Upper lobe of left lung (tissue), 6 donors: ENCODE measurements around the gene AHNAK. TPM values are rescaled to one million over a fixed set of nuclear protein-coding genes. Genes with fewer than 3 reads are reported as not detected.
A peak's percentile ranks its signal among the peaks of the same experiment; 100 is the strongest.

ENCODE experiments used
- ATAC-seq, 2 donors: fragments of 200-7000 bp; cut with Tn5 transposase; one replicate each; pipeline ENCODE4 v1.9.1; 2022; ENCODE audit warnings: mild to moderate bottlenecking in 2 of 2, moderate library complexity in 2 of 2; ENCODE audit not compliant: low FRiP score in 2 of 2
- DNase-seq, 2 donors: peaks; one replicate each; pipeline ENCODE4 v3.0.0-alpha.2; 2019 to 2020
- H3K27ac ChIP-seq, 4 donors: fragments of 200-600 bp; sonication (generic); one replicate each; pipeline ENCODE4 v1.5.1; 2016 to 2019
- H3K27me3 ChIP-seq, 4 donors: fragments of 200-600 bp; sonication (generic); one replicate each; pipeline ENCODE4 v1.5.1; 2017 to 2019
- H3K36me3 ChIP-seq, 4 donors: fragments of 200-600 bp; sonication (generic); one replicate each; pipeline ENCODE4 v1.5.1; 2016 to 2019
- H3K4me1 ChIP-seq, 4 donors: fragments of 200-600 bp; sonication (generic); one replicate each; pipeline ENCODE4 v1.5.1; 2018 to 2019
- H3K4me3 ChIP-seq, 4 donors: fragments of 200-600 bp; sonication (generic); one replicate each; pipeline ENCODE4 v1.5.1; 2017 to 2019; ENCODE audit warnings: mild to moderate bottlenecking in 2 of 4, moderate library complexity in 1 of 4
- H3K9me3 ChIP-seq, 4 donors: fragments of 200-600 bp; sonication (generic); one replicate each; pipeline ENCODE4 v1.5.1; 2018 to 2019
- EP300 ChIP-seq, 4 donors: sonication (generic); formaldehyde crosslinking; IDR thresholded peaks; one replicate each; pipeline ENCODE4 v1.5.1; 2017; ENCODE audit warnings: antibody characterized with exemption in 4 of 4, control low read depth in 2 of 4
- POLR2A ChIP-seq, 4 donors: fragments of 450-650 bp; IDR thresholded peaks; one replicate each; pipeline ENCODE4 v1.5.1; 2016 to 2017; ENCODE audit warnings: antibody characterized with exemption in 4 of 4, mild to moderate bottlenecking in 2 of 4
- POLR2AphosphoS5 ChIP-seq, 2 donors: sonication (generic); formaldehyde crosslinking; IDR thresholded peaks; one replicate each; pipeline ENCODE4 v1.5.1; 2017; ENCODE audit warnings: antibody characterized with exemption in 2 of 2
- WGBS, 2 donors: methylation state at CpG; one replicate each; pipeline ENCODE4 v1.1.5; 2017 to 2018; 5-methylcytosine and 5-hydroxymethylcytosine counted together
- total RNA-seq, 6 donors: library from RNA; depleted of rRNA in 4 of 6; stranded (reverse); fragments of >200 nt in 4 of 6; gene quantifications; one replicate each; pipeline versions ENCODE4 v1.1.0 to v1.2.1, GENCODE V29; 2016 to 2021
- TF ChIP-seq, protein P1 (sequence below), 6 experiments: fragments of 450-650 bp in 4 of 6; fragments of 200-600 bp in 2 of 6; sonication (generic) in 2 of 6; IDR thresholded peaks; one replicate each; pipeline ENCODE4 v1.5.1; 2016 to 2019; ENCODE audit warnings: antibody characterized with exemption in 6 of 6
- donor health status: DM: no; HTN: no; CAD: no; lungs with moderate emphysema.
- donor health status: DM: no; HTN: yes; CAD: no; lungs with severe emphysema.

Gene AHNAK
- total RNA-seq, 6 donors from 2014 or later = 583 to 1,153 (median 829) TPM

- Histone ChIP-seq H3K27ac (peak overlapping the region; percentile 40 to 99 (median 98)), H3K4me1 (peaks cover 66 to 82% (median 75%) of the 10 kb centered on the region in 4 donors), H3K36me3 (no peaks in the 10 kb centered on the region), H3K27me3 (peaks cover 0 to 4% (median 0%) of the 10 kb centered on the region in 4 donors), H3K4me3 (no peak overlapping the region), H3K9me3 (no peaks in the 10 kb centered on the region)
- DNase-seq (peak in 1 of 2 donors; percentile 66), ATAC-seq (no peak)
- no peak for TF ChIP-seq POLR2A (IDR thresholded peaks at IDR 0.05)
- no peak for TF ChIP-seq POLR2AphosphoS5 (IDR thresholded peaks at IDR 0.05)
- TF ChIP-seq, protein P1, sequence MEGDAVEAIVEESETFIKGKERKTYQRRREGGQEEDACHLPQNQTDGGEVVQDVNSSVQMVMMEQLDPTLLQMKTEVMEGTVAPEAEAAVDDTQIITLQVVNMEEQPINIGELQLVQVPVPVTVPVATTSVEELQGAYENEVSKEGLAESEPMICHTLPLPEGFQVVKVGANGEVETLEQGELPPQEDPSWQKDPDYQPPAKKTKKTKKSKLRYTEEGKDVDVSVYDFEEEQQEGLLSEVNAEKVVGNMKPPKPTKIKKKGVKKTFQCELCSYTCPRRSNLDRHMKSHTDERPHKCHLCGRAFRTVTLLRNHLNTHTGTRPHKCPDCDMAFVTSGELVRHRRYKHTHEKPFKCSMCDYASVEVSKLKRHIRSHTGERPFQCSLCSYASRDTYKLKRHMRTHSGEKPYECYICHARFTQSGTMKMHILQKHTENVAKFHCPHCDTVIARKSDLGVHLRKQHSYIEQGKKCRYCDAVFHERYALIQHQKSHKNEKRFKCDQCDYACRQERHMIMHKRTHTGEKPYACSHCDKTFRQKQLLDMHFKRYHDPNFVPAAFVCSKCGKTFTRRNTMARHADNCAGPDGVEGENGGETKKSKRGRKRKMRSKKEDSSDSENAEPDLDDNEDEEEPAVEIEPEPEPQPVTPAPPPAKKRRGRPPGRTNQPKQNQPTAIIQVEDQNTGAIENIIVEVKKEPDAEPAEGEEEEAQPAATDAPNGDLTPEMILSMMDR (IDR thresholded peaks at IDR 0.05) = no peak
- TF ChIP-seq EP300 (IDR thresholded peaks at IDR 0.05) = no peak
- 66 to 67% methylated on average over 17 of the region's 17 CpGs for WGBS, 2 donors
These were observed 2.1 kb upstream of the AHNAK start for GRCh38 chr11:62548545-62549335.

DNA sequence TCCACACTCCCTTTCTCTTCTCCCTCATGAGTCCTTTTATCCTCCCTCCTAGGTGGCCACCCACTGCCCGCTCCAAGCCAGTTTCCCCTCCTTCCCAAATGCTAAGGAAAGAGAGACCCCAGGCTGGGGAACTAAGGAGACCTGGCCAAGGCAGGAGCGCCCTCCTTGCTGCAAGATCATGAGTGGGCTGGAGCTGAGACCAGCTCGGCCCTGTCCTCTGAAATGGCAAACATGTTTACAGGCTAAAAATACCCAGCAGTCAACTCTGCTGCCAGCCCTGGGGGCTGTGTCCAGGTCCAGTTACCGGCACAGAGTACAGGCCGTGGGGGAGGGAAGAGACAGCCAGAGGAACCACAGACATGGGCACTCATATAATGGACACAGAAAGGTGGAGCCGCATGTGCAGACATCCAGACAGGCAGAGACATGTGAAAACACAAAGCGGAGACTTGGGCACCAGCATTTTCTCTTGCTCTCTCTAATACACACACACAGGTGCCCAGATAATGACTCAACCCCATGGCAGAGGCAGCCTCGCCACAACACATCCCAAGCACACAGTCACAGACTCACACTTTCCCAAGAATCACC, 1.2 kb upstream of the AHNAK start:
- ATAC-seq = no peak

GRCh38 chr11:62546929-62547625, 471 bp upstream of the AHNAK start:
- no peaks in the 10 kb centered on the region for H3K9me3 ChIP-seq
- peak overlapping the region; percentile 96 to 99 (median 98) for H3K27ac ChIP-seq
- TF ChIP-seq EP300 (IDR thresholded peaks at IDR 0.05) (no peak), POLR2AphosphoS5 (IDR thresholded peaks at IDR 0.05) (no peak), POLR2A (IDR thresholded peaks at IDR 0.05) (no peak)
- TF ChIP-seq, protein P1 (IDR thresholded peaks at IDR 0.05) = no peak
- no peaks in the 10 kb centered on the region for H3K36me3 ChIP-seq
- peaks cover 65 to 82% (median 75%) of the 10 kb centered on the region in 4 donors for H3K4me1 ChIP-seq
- WGBS, 2 donors = 12 to 17% methylated on average over 29 to 36 of the region's 40 CpGs
- DNase-seq (peak in 1 of 2 donors; percentile 83), ATAC-seq (no peak)
- H3K27me3 ChIP-seq = peaks cover 0 to 4% (median 0%) of the 10 kb centered on the region in 4 donors
- H3K4me3 ChIP-seq = peak overlapping the region; percentile 85 to 99 (median 92)

More for the DNA sequence above, 1.2 kb upstream of the AHNAK start:
- H3K4me3 ChIP-seq = peak overlapping the region in 3 of 4 donors; percentile 85 to 99 (median 92)
- peaks cover 66 to 82% (median 75%) of the 10 kb centered on the region in 4 donors for H3K4me1 ChIP-seq
- peak overlapping the region; percentile 96 to 99 (median 98) for H3K27ac ChIP-seq
- DNase-seq = no peak
- TF ChIP-seq, protein P1 (IDR thresholded peaks at IDR 0.05) = no peak
- TF ChIP-seq POLR2AphosphoS5 (IDR thresholded peaks at IDR 0.05) = peak in 1 of 2 donors; percentile 8
- H3K36me3 ChIP-seq = no peaks in the 10 kb centered on the region
- 64 to 72% methylated on average over 8 of the region's 8 CpGs for WGBS, 2 donors
- H3K27me3 ChIP-seq = peaks cover 0 to 4% (median 0%) of the 10 kb centered on the region in 4 donors
- H3K9me3 ChIP-seq = no peaks in the 10 kb centered on the region

GRCh38 chr11:62545437-62546243, 966 bp downstream of the AHNAK start:
- H3K4me1 ChIP-seq = peaks cover 65 to 85% (median 76%) of the 10 kb centered on the region in 4 donors
- WGBS, 2 donors = 1% methylated on average over 21 to 51 of the region's 59 CpGs
- no peaks in the 10 kb centered on the region for H3K9me3 ChIP-seq
- peak; percentile 71 to 75 for TF ChIP-seq POLR2AphosphoS5 (IDR thresholded peaks at IDR 0.05)
- peak in 3 of 4 donors; percentile 15 to 54 (median 18) for TF ChIP-seq POLR2A (IDR thresholded peaks at IDR 0.05)
- TF ChIP-seq, protein P1 (IDR thresholded peaks at IDR 0.05) = peak in 1 of 6 experiments; percentile 1
- TF ChIP-seq EP300 (IDR thresholded peaks at IDR 0.05) = peak in 1 of 4 donors; percentile 2
- ATAC-seq (peak; percentile 74 to 78), DNase-seq (peak; percentile 88 to 99)
- H3K27ac ChIP-seq = peak overlapping the region; percentile 96 to 99 (median 98)
- no peaks in the 10 kb centered on the region for H3K36me3 ChIP-seq
- H3K27me3 ChIP-seq = peaks cover 0 to 4% (median 0%) of the 10 kb centered on the region in 4 donors
- peak overlapping the region; percentile 85 to 99 (median 92) for H3K4me3 ChIP-seq
